Choroid plexus epithelial cell (primary cell): ENCODE results near the gene EIF4E.

ENCODE experiments used
- DNase-seq: peaks from one replicate; pipeline ENCODE4 v3.0.0-alpha.2; 2010; ENCODE audit warnings: low read depth
- H3K4me3 ChIP-seq: 2 replicates; pipeline ENCODE4 v1.5.1; 2011; ENCODE audit warnings: low read depth, mild to moderate bottlenecking, control low read depth, low read length, moderate library complexity
- CTCF ChIP-seq: conservative IDR thresholded peaks from 2 replicates; pipeline ENCODE4 v1.5.1; 2011; ENCODE audit warnings: low read depth, mild to moderate bottlenecking, control low read depth, inconsistent platforms, low read length, moderate library complexity

Gene EIF4E

DNA sequence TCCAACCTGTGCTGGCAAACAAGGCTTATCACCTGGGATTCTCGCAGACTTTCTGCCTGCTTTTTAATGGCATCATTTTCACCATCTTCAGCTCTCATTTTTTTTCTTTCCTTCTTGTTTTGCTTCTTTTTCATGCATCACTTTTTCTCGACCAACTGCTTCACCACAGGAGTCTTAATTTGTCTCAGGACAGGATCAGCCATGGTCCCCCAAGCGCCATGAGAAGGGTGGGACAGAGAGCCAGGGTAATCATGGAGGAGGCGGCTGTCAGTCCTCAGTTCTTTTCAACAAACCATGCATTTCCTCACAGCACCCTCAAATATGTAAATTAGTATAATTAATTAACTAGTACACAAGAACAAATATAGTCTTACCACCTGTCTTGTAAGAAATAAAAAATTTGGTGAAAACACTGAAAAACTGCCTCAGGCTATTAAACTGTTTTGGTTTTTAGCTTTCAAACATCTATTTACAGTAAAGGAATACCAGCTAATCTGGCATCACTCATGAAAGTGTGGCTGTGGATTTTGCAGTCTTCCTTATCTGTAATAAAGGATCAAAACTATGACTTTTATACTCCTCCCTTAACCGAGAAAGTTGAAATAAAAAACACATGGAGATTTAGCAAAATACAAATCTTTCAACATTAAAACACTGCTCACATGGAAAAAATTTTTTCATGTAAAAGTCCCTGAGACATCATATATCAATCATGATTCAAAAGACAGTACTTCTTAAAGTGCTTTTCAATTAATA is 19.1 kb downstream of the EIF4E start:
- H3K4me3 ChIP-seq, result no peak overlapping the region
- no peak for TF ChIP-seq CTCF
- DNase-seq, result no peak

DNA sequence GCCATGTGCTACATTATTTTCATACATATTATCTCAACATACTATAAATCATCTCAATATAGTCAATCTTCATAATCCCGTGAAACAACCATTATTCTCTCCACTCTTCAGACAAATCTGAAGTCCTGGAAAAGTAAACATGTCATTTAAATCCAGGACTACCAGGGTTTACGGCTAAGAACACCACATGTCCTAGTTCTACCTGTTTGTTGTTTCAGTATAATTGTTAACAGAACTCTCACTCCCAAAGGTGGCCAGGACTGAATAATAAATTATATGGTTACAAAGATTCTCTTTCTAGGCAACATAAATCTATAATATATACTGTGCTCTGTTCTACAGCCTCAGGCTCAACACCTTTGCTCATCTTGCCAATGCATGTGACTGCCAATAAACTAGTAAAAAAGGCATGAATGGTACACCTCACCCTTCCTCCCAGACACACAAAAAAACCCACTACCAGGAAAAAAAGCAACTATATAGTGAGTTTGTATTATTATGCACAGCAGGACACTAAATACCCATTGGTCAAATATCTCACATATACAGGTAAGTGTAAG is 20.1 kb downstream of the EIF4E start:
- no peak for DNase-seq
- H3K4me3 ChIP-seq, result no peak overlapping the region
- TF ChIP-seq CTCF, result no peak

GRCh38 chr4:98908182-98908581 is 20.8 kb downstream of the EIF4E start:
- no peak for TF ChIP-seq CTCF
- H3K4me3 ChIP-seq, result no peak overlapping the region
- peak; percentile 9 for DNase-seq

- H3K4me3 ChIP-seq, result no peak overlapping the region
- DNase-seq, result peak; percentile 60
- no peak for TF ChIP-seq CTCF
Observed at GRCh38 chr4:98905839-98906238, 23.1 kb downstream of the EIF4E start.

- H3K4me3 ChIP-seq, result no peak overlapping the region
- no peak for DNase-seq
- no peak for TF ChIP-seq CTCF
Observed at GRCh38 chr4:98905297-98905696, 23.6 kb downstream of the EIF4E start.

- DNase-seq, result no peak
- no peak for TF ChIP-seq CTCF
- no peak overlapping the region for H3K4me3 ChIP-seq
Observed at GRCh38 chr4:98903963-98904362, 25.0 kb downstream of the EIF4E start.

- H3K4me3 ChIP-seq, result no peak overlapping the region
- DNase-seq, result no peak
- no peak for TF ChIP-seq CTCF
Observed at GRCh38 chr4:98903561-98903960, 25.4 kb downstream of the EIF4E start.
